CD4-positive, CD25-positive, alpha-beta regulatory T cell (primary cell): ENCODE measurements around the gene EMC10. TPM values are rescaled to one million over a fixed set of nuclear protein-coding genes. Genes with fewer than 3 reads are reported as not detected.

Source experiments
- ATAC-seq, 2 donors: fragments of 150-1000 bp; cut with Tn5 transposase; one replicate each; pipeline ENCODE4 v1.10.0; 2021; ENCODE audit warnings: low read depth in 2 of 2, moderate number of reproducible peaks in 2 of 2, moderate library complexity in 1 of 2
- DNase-seq, 3 donors: peaks; one replicate each; pipeline versions ENCODE4 v3.0.0 to v3.0.0-alpha.2; 2012 to 2022; ENCODE audit warnings: mixed read lengths in 1 of 3
- H3K27ac ChIP-seq: one replicate; pipeline ENCODE4 v1.7.0; 2013; ENCODE audit warnings: mild to moderate bottlenecking, low read length; ENCODE audit not compliant: insufficient read depth, poor library complexity, severe bottlenecking
- H3K27me3 ChIP-seq: one replicate; pipeline ENCODE4 v1.7.0; 2013; ENCODE audit warnings: low read length; ENCODE audit not compliant: control insufficient read depth, insufficient read depth
- H3K36me3 ChIP-seq: one replicate; pipeline ENCODE4 v1.7.0; 2013; ENCODE audit warnings: mild to moderate bottlenecking, low read length, moderate library complexity; ENCODE audit not compliant: control insufficient read depth, insufficient read depth
- H3K4me1 ChIP-seq: 2 replicates; pipeline ENCODE4 v1.7.0; 2013; ENCODE audit warnings: mild to moderate bottlenecking, low read length; ENCODE audit not compliant: insufficient read depth, control insufficient read depth, poor library complexity, severe bottlenecking
- H3K4me3 ChIP-seq: one replicate; pipeline ENCODE4 v1.7.0; 2013; ENCODE audit warnings: low read depth, mild to moderate bottlenecking, low read length, moderate library complexity
- H3K9me3 ChIP-seq, 2 experiments: 1 replicate in 1 of 2; 2 replicates in 1 of 2; pipeline ENCODE4 v1.7.0; 2013; ENCODE audit warnings: low read length in 2 of 2, mild to moderate bottlenecking in 1 of 2, moderate library complexity in 1 of 2; ENCODE audit not compliant: control insufficient read depth in 2 of 2
- H3K27ac Mint-ChIP-seq, 3 donors: one replicate each; pipeline ENCODE4 v1.8.0; 2020 to 2022; ENCODE audit warnings: mild to moderate bottlenecking in 3 of 3, mixed read lengths in 3 of 3, moderate library complexity in 2 of 3
- H3K27me3 Mint-ChIP-seq: one replicate; pipeline ENCODE4 v1.8.0; 2022; ENCODE audit warnings: mild to moderate bottlenecking, mixed read lengths
- H3K36me3 Mint-ChIP-seq: one replicate; pipeline ENCODE4 v1.8.0; 2020; ENCODE audit warnings: mixed read lengths
- H3K4me1 Mint-ChIP-seq, 4 donors: one replicate each; pipeline ENCODE4 v1.8.0; 2020 to 2022; ENCODE audit warnings: mixed read lengths in 4 of 4, mild to moderate bottlenecking in 1 of 4
- H3K4me3 Mint-ChIP-seq, 4 donors: one replicate each; pipeline ENCODE4 v1.8.0; 2020 to 2022; ENCODE audit warnings: mild to moderate bottlenecking in 4 of 4, mixed read lengths in 4 of 4, moderate library complexity in 3 of 4
- H3K9me3 Mint-ChIP-seq, 7 donors: one replicate each; pipeline ENCODE4 v1.8.0; 2020 to 2022; ENCODE audit warnings: mixed read lengths in 7 of 7, mild to moderate bottlenecking in 3 of 7, moderate library complexity in 2 of 7
- polyA plus RNA-seq, 4 donors: library from polyadenylated mRNA; unstranded; fragments of 300-500 nt; fragmentation: Illumina TruSeq; gene quantifications; one replicate each; pipeline ENCODE4 v1.2.3, GENCODE V29; 2021
- total RNA-seq: library from RNA; stranded (reverse); gene quantifications from one replicate; pipeline ENCODE4 v1.2.3, GENCODE V29; 2022

Gene EMC10
- total and polyA plus RNA-seq, 5 donors from 2014 or later = 8.0 to 83.7 (median 9.9) TPM

GRCh38 chr19:50444059-50444458, 32.2 kb upstream of the EMC10 start:
- ATAC-seq (no peak), DNase-seq (no peak)
- Histone ChIP-seq H3K9me3 (no peaks in the 10 kb centered on the region), H3K27ac (no peak overlapping the region), H3K36me3 (no peaks in the 10 kb centered on the region), H3K27me3 (no peaks in the 10 kb centered on the region), H3K4me1 (no peaks in the 10 kb centered on the region), H3K4me3 (no peak overlapping the region)
- Mint-ChIP-seq H3K4me3 (no peak overlapping the region), H3K4me1 (peaks cover 0 to 2% (median 0%) of the 10 kb centered on the region in 4 donors), H3K27ac (no peak overlapping the region), H3K36me3 (peaks cover 4% of the 10 kb centered on the region), H3K9me3 (peaks cover 0 to 3% (median 0%) of the 10 kb centered on the region in 7 donors), H3K27me3 (no peaks in the 10 kb centered on the region)

GRCh38 chr19:50447053-50447452, 29.3 kb upstream of the EMC10 start:
- Mint-ChIP-seq H3K4me1 (peaks cover 0 to 2% (median under 1%) of the 10 kb centered on the region in 4 donors), H3K4me3 (no peak overlapping the region), H3K36me3 (no peaks in the 10 kb centered on the region), H3K27ac (no peak overlapping the region), H3K9me3 (peaks cover 0 to 2% (median 0%) of the 10 kb centered on the region in 7 donors), H3K27me3 (peaks cover 2% of the 10 kb centered on the region)
- Histone ChIP-seq H3K9me3 (no peaks in the 10 kb centered on the region), H3K27ac (no peak overlapping the region), H3K27me3 (no peaks in the 10 kb centered on the region), H3K4me3 (no peak overlapping the region), H3K4me1 (no peaks in the 10 kb centered on the region), H3K36me3 (no peaks in the 10 kb centered on the region)
- ATAC-seq (no peak), DNase-seq (no peak)

DNA sequence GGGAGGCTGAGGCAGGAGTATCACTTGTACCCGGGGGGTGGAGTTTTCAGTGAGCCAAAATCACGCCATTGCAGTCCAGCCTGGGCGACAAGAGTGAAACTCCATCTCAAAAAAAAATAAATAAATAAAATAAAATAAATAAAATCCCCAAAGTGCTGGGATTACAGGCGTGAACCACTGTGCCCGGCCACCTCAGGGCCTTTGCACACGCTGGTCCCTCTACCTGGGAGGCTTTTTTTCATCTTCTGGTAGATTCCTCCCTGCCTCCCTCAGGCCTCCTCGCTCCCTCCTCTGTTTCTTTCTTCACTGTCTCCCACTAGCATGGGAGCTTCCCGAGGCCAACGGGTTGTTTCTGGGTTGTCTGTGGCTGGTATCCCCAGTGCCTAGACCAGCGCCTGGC, 28.6 kb upstream of the EMC10 start:
- Histone ChIP-seq H3K4me1 (no peaks in the 10 kb centered on the region), H3K4me3 (no peak overlapping the region), H3K9me3 (no peaks in the 10 kb centered on the region), H3K27me3 (no peaks in the 10 kb centered on the region), H3K36me3 (no peaks in the 10 kb centered on the region), H3K27ac (no peak overlapping the region)
- Mint-ChIP-seq H3K4me3 (no peak overlapping the region), H3K36me3 (no peaks in the 10 kb centered on the region), H3K9me3 (peaks cover 0 to 2% (median 0%) of the 10 kb centered on the region in 7 donors), H3K27me3 (peaks cover 4% of the 10 kb centered on the region), H3K27ac (no peak overlapping the region), H3K4me1 (peaks cover 0 to 6% (median 3%) of the 10 kb centered on the region in 4 donors)
- DNase-seq (no peak), ATAC-seq (no peak)

DNA sequence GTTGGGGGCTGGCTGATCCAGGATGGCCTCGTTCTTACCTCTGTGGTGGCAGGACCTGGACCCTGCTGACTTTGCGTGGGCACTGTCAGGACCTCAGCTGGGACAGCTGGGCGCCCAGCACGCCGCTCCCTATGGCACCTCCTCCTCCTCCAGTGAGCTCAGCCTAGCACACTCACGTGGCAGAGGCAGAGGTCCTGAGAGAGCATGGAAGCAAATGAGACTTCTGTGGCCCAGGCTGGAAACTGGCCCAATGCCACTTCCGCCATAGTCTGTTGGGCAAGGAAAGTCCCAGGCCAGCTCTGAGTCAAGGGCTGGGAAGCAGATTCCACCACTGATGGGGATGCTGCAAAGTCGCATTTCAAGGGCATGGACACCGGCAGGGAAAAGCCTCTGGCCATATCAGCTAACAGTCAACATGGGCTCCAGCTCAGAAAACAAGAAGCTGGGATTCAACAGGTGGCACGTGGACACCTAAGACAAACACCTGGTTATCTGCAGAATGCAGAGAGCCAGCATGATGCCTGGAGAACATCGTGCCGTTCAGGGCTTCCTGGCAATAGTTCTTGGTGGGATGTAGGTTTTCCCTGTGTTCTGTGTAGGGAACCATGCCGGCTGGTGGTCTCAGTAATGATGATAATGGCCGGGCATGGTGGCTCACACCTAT, 26.9 kb upstream of the EMC10 start:
- no peak for DNase-seq

GRCh38 chr19:50450369-50451222, 25.7 kb upstream of the EMC10 start:
- ATAC-seq = no peak
- Mint-ChIP-seq H3K4me3 (no peak overlapping the region), H3K36me3 (no peaks in the 10 kb centered on the region), H3K27me3 (peaks cover 4% of the 10 kb centered on the region), H3K27ac (no peak overlapping the region), H3K4me1 (peaks cover 0 to 6% (median 3%) of the 10 kb centered on the region in 4 donors), H3K9me3 (peaks cover 0 to 1% (median 0%) of the 10 kb centered on the region in 7 donors)
- Histone ChIP-seq H3K27me3 (no peaks in the 10 kb centered on the region), H3K4me3 (no peak overlapping the region), H3K27ac (no peak overlapping the region), H3K36me3 (no peaks in the 10 kb centered on the region), H3K4me1 (no peaks in the 10 kb centered on the region), H3K9me3 (no peaks in the 10 kb centered on the region)
- DNase-seq = no peak

More for the DNA sequence above, 26.9 kb upstream of the EMC10 start:
- H3K27me3 ChIP-seq = no peaks in the 10 kb centered on the region
- no peaks in the 10 kb centered on the region for H3K36me3 ChIP-seq
- Mint-ChIP-seq H3K27me3 (peaks cover 4% of the 10 kb centered on the region), H3K9me3 (peaks cover 0 to 3% (median 0%) of the 10 kb centered on the region in 7 donors), H3K4me3 (no peak overlapping the region), H3K4me1 (peaks cover 0 to 6% (median 3%) of the 10 kb centered on the region in 4 donors), H3K27ac (no peak overlapping the region), H3K36me3 (no peaks in the 10 kb centered on the region)
- H3K9me3 ChIP-seq = no peaks in the 10 kb centered on the region
- H3K4me3 ChIP-seq = no peak overlapping the region
- no peak for ATAC-seq
- H3K27ac ChIP-seq = no peak overlapping the region
- no peaks in the 10 kb centered on the region for H3K4me1 ChIP-seq

DNA sequence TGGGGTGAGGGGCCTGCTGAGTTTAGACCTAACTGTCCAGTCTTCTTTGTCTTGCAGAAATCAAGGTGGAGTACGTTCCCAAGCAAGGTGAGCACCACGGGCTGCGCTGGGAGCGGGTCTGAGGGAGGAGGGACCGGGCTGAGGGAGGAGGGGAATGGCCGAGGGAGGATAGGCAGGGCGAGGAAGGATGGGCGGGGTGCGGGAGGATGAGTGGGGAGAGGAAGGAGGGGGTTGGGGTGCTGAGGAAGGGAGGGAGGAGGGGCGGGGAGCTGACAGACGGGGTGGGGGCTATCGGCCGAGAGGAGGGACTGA, 25.1 kb upstream of the EMC10 start:
- no peak overlapping the region for H3K4me3 Mint-ChIP-seq

DNA sequence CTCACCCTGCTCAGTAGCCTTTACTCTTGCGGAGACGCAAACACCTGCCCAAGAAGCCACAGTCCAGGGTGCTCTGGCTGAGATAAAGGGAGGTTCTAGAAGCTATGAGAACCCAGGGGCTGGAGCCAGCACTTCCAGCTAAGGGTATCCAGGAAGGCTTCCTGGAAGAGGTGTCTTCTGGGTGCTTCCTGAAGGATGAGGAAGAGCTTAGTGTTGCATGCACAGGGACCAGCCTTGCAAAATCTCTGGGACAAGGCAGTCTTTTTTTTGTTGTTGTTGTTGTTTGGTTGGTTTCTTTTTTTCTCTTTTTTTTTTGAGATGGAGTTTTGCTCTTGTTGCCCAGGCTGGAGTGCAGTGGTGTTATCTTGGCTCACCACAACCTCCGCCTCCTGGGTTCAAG, 23.1 kb upstream of the EMC10 start:
- H3K4me3 ChIP-seq = no peak overlapping the region
- ATAC-seq = no peak
- Mint-ChIP-seq H3K27ac (no peak overlapping the region), H3K9me3 (peaks cover 0 to 1% (median 0%) of the 10 kb centered on the region in 7 donors), H3K4me3 (no peak overlapping the region), H3K27me3 (peaks cover 4% of the 10 kb centered on the region), H3K36me3 (no peaks in the 10 kb centered on the region), H3K4me1 (peaks cover 0 to 6% (median 4%) of the 10 kb centered on the region in 4 donors)
- no peaks in the 10 kb centered on the region for H3K4me1 ChIP-seq
- no peak overlapping the region for H3K27ac ChIP-seq
- H3K36me3 ChIP-seq = no peaks in the 10 kb centered on the region
- H3K27me3 ChIP-seq = no peaks in the 10 kb centered on the region
- DNase-seq = no peak
- no peaks in the 10 kb centered on the region for H3K9me3 ChIP-seq

More for the DNA sequence above, 25.1 kb upstream of the EMC10 start:
- no peaks in the 10 kb centered on the region for H3K36me3 Mint-ChIP-seq
- H3K36me3 ChIP-seq = no peaks in the 10 kb centered on the region
- peaks cover 4% of the 10 kb centered on the region for H3K27me3 Mint-ChIP-seq
- H3K4me1 ChIP-seq = no peaks in the 10 kb centered on the region
- peaks cover 0 to 1% (median 0%) of the 10 kb centered on the region in 7 donors for H3K9me3 Mint-ChIP-seq
- DNase-seq (no peak), ATAC-seq (no peak)
- peaks cover 0 to 6% (median 3%) of the 10 kb centered on the region in 4 donors for H3K4me1 Mint-ChIP-seq
- no peaks in the 10 kb centered on the region for H3K27me3 ChIP-seq
- no peak overlapping the region for H3K27ac Mint-ChIP-seq
- H3K9me3 ChIP-seq = no peaks in the 10 kb centered on the region
- no peak overlapping the region for H3K27ac ChIP-seq
- H3K4me3 ChIP-seq = no peak overlapping the region
